Activated CD8-positive, alpha-beta T cell treated with anti-CD3 and anti-CD28 coated beads, Interleukin-2, amount 10 ng/mL, durations not matched to agents 7 days and 5 days (primary cell): Measurements from ENCODE around the gene AURKB. TPM values are rescaled to one million over a fixed set of nuclear protein-coding genes. Genes with fewer than 3 reads are reported as not detected.
"Not testable (repeated sequence)": the region's sequence is repeated elsewhere in the genome, so short reads cannot be mapped to it uniquely, and the experiment has no call there.

Experiments
- ATAC-seq: fragments of 150-1000 bp; cut with Tn5 transposase; one replicate; pipeline ENCODE4 v1.10.0; 2021; ENCODE audit warnings: moderate library complexity
- CTCF ChIA-PET: fragments of 350-600 bp; sonication (Branson Sonifier 250); formaldehyde crosslinking; loops from one replicate; lab custom pipeline; 2021; ENCODE audit warnings: antibody characterized with exemption; lab: Charles Lee
- POLR2A ChIA-PET: fragments of 350-600 bp; sonication (Branson Sonifier 250); formaldehyde crosslinking; loops from one replicate; lab custom pipeline; 2021; ENCODE audit warnings: antibody characterized with exemption; lab: Charles Lee
- DNase-seq: peaks from one replicate; pipeline ENCODE4 v3.0.0-alpha.2; 2020
- H3K27ac Mint-ChIP-seq: one replicate; pipeline ENCODE4 v1.8.0; 2021; ENCODE audit warnings: mild to moderate bottlenecking, mixed read lengths
- H3K27me3 Mint-ChIP-seq: one replicate; pipeline ENCODE4 v1.8.0; 2021; ENCODE audit warnings: low read depth, mixed read lengths
- H3K36me3 Mint-ChIP-seq: one replicate; pipeline ENCODE4 v1.8.0; 2021; ENCODE audit warnings: low read depth, mixed read lengths
- H3K4me1 Mint-ChIP-seq: one replicate; pipeline ENCODE4 v1.8.0; 2021; ENCODE audit warnings: low read depth, mixed read lengths
- H3K4me3 Mint-ChIP-seq: one replicate; pipeline ENCODE4 v1.8.0; 2021; ENCODE audit warnings: mild to moderate bottlenecking, mixed read lengths
- H3K9me3 Mint-ChIP-seq: one replicate; pipeline ENCODE4 v1.8.0; 2022; ENCODE audit warnings: mixed read lengths; ENCODE audit not compliant: insufficient read depth
- total RNA-seq, 2 experiments: library from RNA; stranded (reverse); gene quantifications; one replicate each; pipeline ENCODE4 v1.2.3, GENCODE V29; 2021

Gene AURKB
- total RNA-seq, 2 experiments from 2014 or later: 182 to 210 TPM

GRCh38 chr17:8173056-8173870 lies 37.1 kb downstream of the AURKB start:
- H3K9me3 Mint-ChIP-seq: no peaks in the 10 kb centered on the region
- H3K36me3 Mint-ChIP-seq: peaks cover 6% of the 10 kb centered on the region
- peaks cover 50% of the 10 kb centered on the region for H3K4me1 Mint-ChIP-seq
- no peaks in the 10 kb centered on the region for H3K27me3 Mint-ChIP-seq
- POLR2A ChIA-PET: interaction anchor here (0.5 to 3.9 kb wide), 61 partner anchors 10 to 1513 kb away, joined by 3 to 343 read pairs (median 6); partner anchors contain the start of genes AURKB, BORCS6, CNTROB and CTC1
- peak overlapping the region; percentile 99 for H3K27ac Mint-ChIP-seq
- ATAC-seq (peak; percentile 79), DNase-seq (peak; percentile 90)
- H3K4me3 Mint-ChIP-seq: peak overlapping the region; percentile 85
- CTCF ChIA-PET: interaction anchor here (0.7 to 1.9 kb wide), 13 partner anchors 9 to 227 kb away, joined by 3 to 6 read pairs (median 3); partner anchors contain the start of genes ALOXE3 and BORCS6

DNA sequence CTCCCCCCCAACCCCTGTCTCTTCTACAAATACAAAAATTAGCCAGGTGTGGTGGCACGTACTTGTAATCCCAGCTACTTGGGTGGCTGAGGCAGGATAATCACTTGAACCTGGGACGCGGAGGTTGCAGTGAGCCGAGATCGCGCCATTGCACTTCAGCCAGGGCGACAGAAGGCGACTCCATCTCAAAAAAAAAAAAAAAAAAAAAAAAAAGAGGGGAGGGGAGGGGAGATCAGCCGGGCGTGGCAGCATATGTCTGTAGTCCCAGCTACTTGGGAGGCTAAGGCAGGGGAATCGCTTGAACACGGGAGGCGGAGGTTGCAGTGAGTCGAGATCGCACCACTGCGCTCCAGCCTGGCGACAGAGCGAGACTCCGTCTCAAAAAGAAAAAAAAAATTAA lies 40.2 kb downstream of the AURKB start:
- H3K27ac Mint-ChIP-seq, H3K4me3 Mint-ChIP-seq, H3K9me3 Mint-ChIP-seq, CTCF ChIA-PET, DNase-seq, H3K36me3 Mint-ChIP-seq, ATAC-seq, H3K27me3 Mint-ChIP-seq: not testable (repeated sequence)
- H3K4me1 Mint-ChIP-seq: peaks cover 36% of the 10 kb centered on the region
- POLR2A ChIA-PET: interaction anchor here (0.6 to 1.1 kb wide), 2 partner anchors 12 to 15 kb away, joined by 3 read pairs; no protein-coding TSS in a partner anchor

DNA sequence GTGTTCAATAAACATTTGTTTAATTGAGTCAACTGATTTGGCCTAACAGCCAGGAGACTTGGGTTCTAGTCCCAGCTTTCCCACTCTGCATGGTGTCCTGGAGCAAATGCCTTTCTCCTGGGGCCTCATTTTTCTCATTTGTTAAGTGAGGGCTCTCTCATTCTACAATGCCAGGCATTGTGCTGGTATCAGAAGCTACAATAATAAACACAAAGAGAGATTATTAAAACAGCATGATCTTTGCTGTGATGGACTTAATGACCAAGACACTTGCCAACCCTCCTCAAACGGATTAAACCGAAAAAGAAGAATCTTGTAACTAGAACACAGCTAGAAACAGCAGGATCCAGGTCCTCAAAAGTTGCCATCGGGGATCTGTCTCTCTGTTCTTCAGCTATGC lies 42.8 kb downstream of the AURKB start:
- H3K4me3 Mint-ChIP-seq: no peak overlapping the region
- H3K27ac Mint-ChIP-seq: no peak overlapping the region
- CTCF ChIA-PET: interaction anchor here (2.2 kb wide), 1 partner anchor 9 kb away, joined by 10 read pairs; no protein-coding TSS in a partner anchor
- DNase-seq (no peak), ATAC-seq (no peak)
- POLR2A ChIA-PET: interaction anchor here (1.0 to 1.3 kb wide), 2 partner anchors 12 to 18 kb away, joined by 3 to 4 read pairs; no protein-coding TSS in a partner anchor
- H3K36me3 Mint-ChIP-seq: peaks cover 4% of the 10 kb centered on the region
- no peaks in the 10 kb centered on the region for H3K9me3 Mint-ChIP-seq
- H3K27me3 Mint-ChIP-seq: no peaks in the 10 kb centered on the region
- H3K4me1 Mint-ChIP-seq: peaks cover 32% of the 10 kb centered on the region

DNA sequence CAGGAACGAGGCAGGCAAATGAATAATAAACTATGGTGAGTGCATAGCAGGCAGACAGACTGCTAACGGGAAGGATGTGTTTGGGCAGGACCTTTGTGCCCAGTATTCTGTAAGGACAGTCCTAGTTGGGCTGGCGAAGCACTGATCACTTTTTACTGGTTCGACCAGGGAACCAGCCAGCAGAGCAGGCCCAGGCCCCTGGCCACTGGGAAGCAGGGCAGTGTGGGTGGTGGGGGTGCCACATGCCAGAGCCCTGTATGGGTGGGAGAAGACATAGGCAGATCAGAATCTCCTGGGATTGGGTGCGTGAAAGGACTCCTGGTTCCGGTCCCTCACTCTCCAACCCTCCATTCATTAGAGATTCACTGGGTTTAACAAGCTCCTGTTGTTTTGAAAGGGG lies 43.6 kb downstream of the AURKB start:
- H3K27ac Mint-ChIP-seq: no peak overlapping the region
- POLR2A ChIA-PET: interaction anchor here (0.6 to 1.3 kb wide), 3 partner anchors 11 to 21 kb away, joined by 3 to 4 read pairs (median 4); no protein-coding TSS in a partner anchor

GRCh38 chr17:8164815-8165131 lies 45.6 kb downstream of the AURKB start:
- Mint-ChIP-seq H3K9me3 (no peaks in the 10 kb centered on the region), H3K4me3 (peak overlapping the region; percentile 69), H3K27me3 (no peaks in the 10 kb centered on the region), H3K27ac (peak overlapping the region; percentile 94), H3K36me3 (peaks cover 26% of the 10 kb centered on the region), H3K4me1 (peaks cover 48% of the 10 kb centered on the region)
- ChIA-PET POLR2A (interaction anchor here (0.7 to 8.3 kb wide), 12 partner anchors 8 to 83 kb away, joined by 3 to 343 read pairs (median 6); partner anchors contain the start of genes CTC1 and PER1), CTCF (interaction anchor here (1.2 to 2.7 kb wide), 3 partner anchors 8 to 46 kb away, joined by 5 to 17 read pairs (median 7); partner anchors contain the start of gene ALOXE3)
- no peak for ATAC-seq
- peak; percentile 60 for DNase-seq

More for the DNA sequence above, 43.6 kb downstream of the AURKB start:
- Mint-ChIP-seq H3K4me3 (no peak overlapping the region), H3K36me3 (peaks cover 7% of the 10 kb centered on the region), H3K4me1 (peaks cover 31% of the 10 kb centered on the region), H3K9me3 (no peaks in the 10 kb centered on the region), H3K27me3 (no peaks in the 10 kb centered on the region)
- no peak for DNase-seq
- CTCF ChIA-PET: interaction anchor here (2.2 kb wide), 1 partner anchor 8 kb away, joined by 10 read pairs; no protein-coding TSS in a partner anchor
- ATAC-seq: no peak

DNA sequence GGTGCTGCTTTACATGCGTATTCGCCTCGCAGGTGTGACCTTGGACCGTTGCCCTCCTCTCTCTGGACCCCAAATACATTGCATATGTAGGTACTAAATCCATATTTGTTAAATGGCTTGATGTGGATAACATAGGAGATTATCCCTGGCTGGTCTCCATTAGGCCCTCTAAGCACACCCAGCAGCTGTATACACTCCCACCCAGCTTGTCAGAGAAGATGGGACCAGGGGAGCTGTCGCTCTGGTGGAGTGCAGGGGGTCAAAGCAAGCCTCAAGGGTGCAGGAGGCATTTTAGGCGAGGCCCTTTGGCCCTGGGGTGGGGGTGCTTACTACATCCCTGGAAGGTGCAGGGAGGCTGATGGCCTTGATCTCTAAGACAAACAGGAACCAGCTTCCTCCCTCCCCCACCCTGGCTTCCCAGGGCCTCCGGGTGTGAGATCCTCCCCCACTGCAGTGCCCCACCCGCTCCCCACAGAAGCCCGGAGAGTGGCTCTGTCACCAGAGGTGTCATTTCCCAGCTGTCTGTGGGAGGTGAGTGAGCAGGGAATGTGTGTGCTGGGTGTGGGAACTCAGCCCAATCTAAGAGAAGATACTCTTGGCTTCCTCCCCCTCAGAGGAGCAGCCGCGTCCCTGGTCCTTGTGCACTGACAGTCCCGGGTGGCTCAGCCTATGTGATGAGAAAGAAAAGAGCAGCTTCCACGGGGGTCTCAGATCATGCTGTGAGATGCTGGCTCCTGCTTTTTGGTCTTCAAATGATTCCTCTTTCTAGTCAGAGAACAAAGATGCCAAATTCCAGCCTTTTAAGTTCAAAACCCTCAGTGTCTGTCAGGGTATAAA lies 46.2 kb downstream of the AURKB start:
- DNase-seq (peak; percentile 87), ATAC-seq (peak; percentile 56)
- peaks cover 54% of the 10 kb centered on the region for H3K4me1 Mint-ChIP-seq
- H3K27ac Mint-ChIP-seq: peak overlapping the region; percentile 94
- ChIA-PET POLR2A (interaction anchor here (0.7 to 8.3 kb wide), 15 partner anchors 8 to 83 kb away, joined by 3 to 343 read pairs (median 5); partner anchors contain the start of genes CTC1 and PER1), CTCF (interaction anchor here (0.8 to 2.7 kb wide), 7 partner anchors 9 to 45 kb away, joined by 3 to 17 read pairs (median 4); partner anchors contain the start of gene ALOXE3)
- peaks cover 30% of the 10 kb centered on the region for H3K36me3 Mint-ChIP-seq
- peak overlapping the region; percentile 69 for H3K4me3 Mint-ChIP-seq
- H3K27me3 Mint-ChIP-seq: no peaks in the 10 kb centered on the region
- no peaks in the 10 kb centered on the region for H3K9me3 Mint-ChIP-seq

GRCh38 chr17:8162997-8163977 lies 47.1 kb downstream of the AURKB start:
- Mint-ChIP-seq H3K36me3 (peaks cover 36% of the 10 kb centered on the region), H3K4me3 (peak overlapping the region; percentile 79), H3K27me3 (no peaks in the 10 kb centered on the region), H3K4me1 (peaks cover 61% of the 10 kb centered on the region), H3K27ac (peak overlapping the region; percentile 94), H3K9me3 (no peaks in the 10 kb centered on the region)
- ATAC-seq: peak; percentile 18
- no peak for DNase-seq
- CTCF ChIA-PET: interaction anchor here (0.8 to 14.0 kb wide), 8 partner anchors 8 to 44 kb away, joined by 3 to 165 read pairs (median 4); partner anchors contain the start of gene ALOXE3
- POLR2A ChIA-PET: interaction anchor here (0.6 to 8.3 kb wide), 16 partner anchors 8 to 292 kb away, joined by 3 to 343 read pairs (median 5); partner anchors contain the start of genes CTC1, PER1 and TMEM107

DNA sequence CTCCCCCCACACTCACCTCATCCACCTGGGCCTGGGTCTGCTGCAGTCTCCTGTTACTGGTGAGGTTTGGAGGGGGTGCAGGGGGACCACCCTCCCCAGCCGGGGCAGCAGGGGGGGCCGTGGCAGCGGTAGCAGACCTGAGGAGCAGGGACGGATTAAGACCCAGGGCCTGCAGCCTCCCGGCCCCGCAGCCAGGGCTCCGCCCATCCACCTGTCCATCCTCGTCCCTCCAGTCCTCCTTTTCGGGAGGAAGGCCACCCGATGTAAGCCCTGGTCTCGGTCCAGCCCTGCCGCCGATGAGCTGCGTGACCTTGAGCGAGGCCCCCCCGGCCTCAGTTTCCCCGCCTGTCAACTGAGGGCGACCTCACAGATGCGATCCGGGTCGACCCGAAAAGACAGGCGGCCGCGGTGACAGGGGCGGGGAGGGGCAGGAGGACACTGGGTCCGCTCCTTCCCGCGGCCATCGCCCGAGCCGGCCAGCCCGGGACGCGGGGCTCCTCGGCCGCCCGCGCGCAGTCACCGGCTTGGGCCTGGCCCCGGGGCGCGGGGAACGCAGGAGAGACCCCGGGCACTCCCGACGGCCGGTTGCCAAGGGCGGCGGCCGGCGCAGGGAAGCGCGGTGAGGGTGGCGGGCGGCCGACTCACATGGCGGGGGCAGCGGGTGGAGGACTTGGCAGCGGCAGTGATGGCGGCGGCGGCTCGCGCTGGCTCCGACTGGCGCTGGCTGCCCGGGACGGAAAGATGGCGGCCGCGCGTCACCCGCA lies 48.0 kb downstream of the AURKB start, which contains the start of gene VAMP2:
Gene VAMP2 (minus strand): TSS at position 716 of the 764 bp plus-strand sequence. CDS start 69 bp downstream, at position 647.
- peak; percentile 87 for DNase-seq
- H3K36me3 Mint-ChIP-seq: peaks cover 38% of the 10 kb centered on the region
- peak within 1 kb of the TSS; percentile 79 for H3K4me3 Mint-ChIP-seq
- H3K27me3 Mint-ChIP-seq: no peaks in the 10 kb centered on the region
- ChIA-PET POLR2A (interaction anchor here (0.6 to 8.3 kb wide), 8 partner anchors 9 to 291 kb away, joined by 3 to 343 read pairs (median 6); partner anchors contain the start of genes HES7, PER1 and TMEM107), CTCF (interaction anchor here (1.4 to 14.0 kb wide), 3 partner anchors 24 to 44 kb away, joined by 3 to 165 read pairs (median 17); partner anchors contain the start of gene ALOXE3)
- no peaks in the 10 kb centered on the region for H3K9me3 Mint-ChIP-seq
- H3K4me1 Mint-ChIP-seq: peaks cover 63% of the 10 kb centered on the region
- ATAC-seq: peak; percentile 58
- peak within 1 kb of the TSS; percentile 94 for H3K27ac Mint-ChIP-seq
